ENCODE results near the gene TMEM221. TPM values are rescaled to one million over a fixed set of nuclear protein-coding genes. Genes with fewer than 3 reads are reported as not detected.

The TMEM221 gene
- total and polyA plus RNA-seq, 3 donors from 2014 or later = 0.68 to 2.6 (median 1.4) TPM

DNA sequence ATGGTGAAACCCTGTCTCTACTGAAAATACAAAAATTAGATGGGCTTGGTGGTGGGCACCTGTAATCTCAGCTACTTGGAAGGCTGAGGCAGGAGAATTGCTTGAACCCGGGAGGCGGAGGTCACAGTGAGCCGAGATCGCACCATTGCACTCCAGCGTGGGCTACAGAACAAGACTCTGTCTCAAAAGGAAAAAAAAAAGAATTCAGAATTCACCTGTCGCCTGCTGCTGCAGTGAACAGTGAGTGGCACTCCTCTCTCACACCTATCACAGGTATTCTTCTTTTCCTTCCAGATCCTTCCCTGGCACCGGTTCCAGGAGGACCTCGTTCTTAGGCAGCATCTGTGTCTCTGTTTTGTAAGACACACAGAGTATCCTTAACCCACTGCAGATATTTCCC, 34.4 kb downstream of the TMEM221 start:
- TF ChIP-seq, protein P1, sequence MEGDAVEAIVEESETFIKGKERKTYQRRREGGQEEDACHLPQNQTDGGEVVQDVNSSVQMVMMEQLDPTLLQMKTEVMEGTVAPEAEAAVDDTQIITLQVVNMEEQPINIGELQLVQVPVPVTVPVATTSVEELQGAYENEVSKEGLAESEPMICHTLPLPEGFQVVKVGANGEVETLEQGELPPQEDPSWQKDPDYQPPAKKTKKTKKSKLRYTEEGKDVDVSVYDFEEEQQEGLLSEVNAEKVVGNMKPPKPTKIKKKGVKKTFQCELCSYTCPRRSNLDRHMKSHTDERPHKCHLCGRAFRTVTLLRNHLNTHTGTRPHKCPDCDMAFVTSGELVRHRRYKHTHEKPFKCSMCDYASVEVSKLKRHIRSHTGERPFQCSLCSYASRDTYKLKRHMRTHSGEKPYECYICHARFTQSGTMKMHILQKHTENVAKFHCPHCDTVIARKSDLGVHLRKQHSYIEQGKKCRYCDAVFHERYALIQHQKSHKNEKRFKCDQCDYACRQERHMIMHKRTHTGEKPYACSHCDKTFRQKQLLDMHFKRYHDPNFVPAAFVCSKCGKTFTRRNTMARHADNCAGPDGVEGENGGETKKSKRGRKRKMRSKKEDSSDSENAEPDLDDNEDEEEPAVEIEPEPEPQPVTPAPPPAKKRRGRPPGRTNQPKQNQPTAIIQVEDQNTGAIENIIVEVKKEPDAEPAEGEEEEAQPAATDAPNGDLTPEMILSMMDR (IDR thresholded peaks at IDR 0.05) = no peak
- TF ChIP-seq POLR2A (IDR thresholded peaks at IDR 0.05) = no peak
- Histone ChIP-seq H3K27ac (peak overlapping the region; percentile 9 to 76), H3K27me3 (no peaks in the 10 kb centered on the region), H3K4me1 (peaks cover 12% of the 10 kb centered on the region), H3K4me3 (no peak overlapping the region), H3K9me3 (no peaks in the 10 kb centered on the region), H3K36me3 (ENCODE audit: low read depth, missing control alignments) (no peaks in the 10 kb centered on the region)
- 89% methylated on average over 8 of the region's 8 CpGs for WGBS, 2 donors
- DNase-seq = no peak
- intact Hi-C loops (cut with DNase I; ENCODE audit: low total_unique reads) = no loop called here

DNA sequence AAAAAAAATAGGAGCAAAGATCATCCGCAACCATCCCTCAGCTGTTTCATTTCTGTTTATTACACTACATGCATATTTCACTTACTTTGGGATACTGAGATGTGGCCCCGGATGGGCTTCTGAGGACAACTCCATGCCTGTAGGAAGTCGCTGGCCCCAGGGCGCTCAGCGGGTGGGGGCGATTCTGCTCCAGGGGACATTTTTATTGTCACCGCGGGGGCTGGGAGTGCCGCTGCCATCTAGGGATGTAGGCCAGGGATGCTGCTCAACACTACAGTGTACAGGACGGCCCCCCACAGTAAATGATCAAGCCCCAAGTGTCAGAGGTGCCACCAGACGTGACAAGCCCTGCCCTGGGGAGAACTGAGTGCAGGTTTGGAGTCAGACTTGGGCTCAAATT, 36.7 kb downstream of the TMEM221 start:
- H3K4me3 ChIP-seq = no peak overlapping the region
- DNase-seq = no peak
- intact Hi-C loops (cut with DNase I; ENCODE audit: low total_unique reads) = no loop called here
- no peaks in the 10 kb centered on the region for H3K27me3 ChIP-seq
- TF ChIP-seq POLR2A (IDR thresholded peaks at IDR 0.05) = no peak
- TF ChIP-seq, protein P1 (IDR thresholded peaks at IDR 0.05) = no peak
- peak overlapping the region in 1 of 2 donors; percentile 36 for H3K27ac ChIP-seq
- H3K4me1 ChIP-seq = peaks cover 8% of the 10 kb centered on the region
- H3K36me3 ChIP-seq (ENCODE audit: low read depth, missing control alignments) = no peaks in the 10 kb centered on the region
- WGBS, 2 donors = 89 to 91% methylated on average over 11 of the region's 11 CpGs
- H3K9me3 ChIP-seq = no peaks in the 10 kb centered on the region

DNA sequence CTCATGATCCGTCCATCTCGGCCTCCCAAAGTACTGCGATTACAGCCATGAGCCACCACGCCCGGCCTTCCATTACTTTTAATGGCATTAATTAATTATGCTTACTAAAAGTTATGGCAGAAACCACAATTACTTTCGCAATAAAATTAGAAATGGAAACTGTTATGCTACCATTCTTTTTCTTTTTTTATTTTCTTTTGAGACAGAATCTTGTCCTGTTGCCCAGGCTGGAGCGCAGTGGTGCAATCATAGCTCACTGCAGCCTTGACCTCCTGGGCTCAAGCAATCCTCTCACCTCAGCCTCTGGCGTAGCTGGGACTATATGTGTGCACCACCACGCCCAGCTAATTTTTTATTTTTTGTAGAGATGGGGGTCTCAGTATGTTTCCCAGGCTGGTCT, 38.5 kb downstream of the TMEM221 start:
- 77 to 89% methylated on average over 9 of the region's 9 CpGs for WGBS, 2 donors
- Histone ChIP-seq H3K4me1 (peaks cover 16% of the 10 kb centered on the region), H3K9me3 (no peaks in the 10 kb centered on the region), H3K4me3 (no peak overlapping the region), H3K27ac (no peak overlapping the region), H3K27me3 (no peaks in the 10 kb centered on the region), H3K36me3 (ENCODE audit: low read depth, missing control alignments) (no peaks in the 10 kb centered on the region)
- peak; percentile 55 for DNase-seq
- no peak for TF ChIP-seq POLR2A (IDR thresholded peaks at IDR 0.05)
- TF ChIP-seq, protein P1 (IDR thresholded peaks at IDR 0.05) = no peak
- intact Hi-C loops (cut with DNase I; ENCODE audit: low total_unique reads) = no loop called here

DNA sequence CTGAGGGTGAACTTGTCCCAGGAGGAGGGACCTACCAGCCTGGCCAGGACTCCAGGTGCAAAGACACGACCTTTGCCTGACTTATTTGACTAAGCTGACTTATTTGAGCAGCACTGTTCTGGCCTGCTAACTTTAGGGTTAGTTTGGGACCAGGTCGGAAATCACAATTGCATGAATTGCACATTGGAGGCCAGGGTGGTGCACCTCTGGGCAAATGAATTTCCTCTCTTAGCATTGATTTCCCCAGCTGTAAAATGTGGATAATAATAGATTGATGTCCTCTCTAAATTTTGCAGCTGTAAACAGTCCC, 41.6 kb downstream of the TMEM221 start:
- H3K4me1 ChIP-seq = peaks cover 8% of the 10 kb centered on the region
- H3K4me3 ChIP-seq = peak overlapping the region in 1 of 2 donors; percentile 38
- H3K36me3 ChIP-seq (ENCODE audit: low read depth, missing control alignments) = no peaks in the 10 kb centered on the region
- H3K9me3 ChIP-seq = no peaks in the 10 kb centered on the region
- peak overlapping the region; percentile 85 to 94 for H3K27ac ChIP-seq
- no peak for DNase-seq
- no peak for TF ChIP-seq POLR2A (IDR thresholded peaks at IDR 0.05)
- intact Hi-C loops (cut with DNase I; ENCODE audit: low total_unique reads) = no loop called here
- 37 to 53% methylated on average over 2 of the region's 2 CpGs for WGBS, 2 donors
- H3K27me3 ChIP-seq = no peaks in the 10 kb centered on the region

DNA sequence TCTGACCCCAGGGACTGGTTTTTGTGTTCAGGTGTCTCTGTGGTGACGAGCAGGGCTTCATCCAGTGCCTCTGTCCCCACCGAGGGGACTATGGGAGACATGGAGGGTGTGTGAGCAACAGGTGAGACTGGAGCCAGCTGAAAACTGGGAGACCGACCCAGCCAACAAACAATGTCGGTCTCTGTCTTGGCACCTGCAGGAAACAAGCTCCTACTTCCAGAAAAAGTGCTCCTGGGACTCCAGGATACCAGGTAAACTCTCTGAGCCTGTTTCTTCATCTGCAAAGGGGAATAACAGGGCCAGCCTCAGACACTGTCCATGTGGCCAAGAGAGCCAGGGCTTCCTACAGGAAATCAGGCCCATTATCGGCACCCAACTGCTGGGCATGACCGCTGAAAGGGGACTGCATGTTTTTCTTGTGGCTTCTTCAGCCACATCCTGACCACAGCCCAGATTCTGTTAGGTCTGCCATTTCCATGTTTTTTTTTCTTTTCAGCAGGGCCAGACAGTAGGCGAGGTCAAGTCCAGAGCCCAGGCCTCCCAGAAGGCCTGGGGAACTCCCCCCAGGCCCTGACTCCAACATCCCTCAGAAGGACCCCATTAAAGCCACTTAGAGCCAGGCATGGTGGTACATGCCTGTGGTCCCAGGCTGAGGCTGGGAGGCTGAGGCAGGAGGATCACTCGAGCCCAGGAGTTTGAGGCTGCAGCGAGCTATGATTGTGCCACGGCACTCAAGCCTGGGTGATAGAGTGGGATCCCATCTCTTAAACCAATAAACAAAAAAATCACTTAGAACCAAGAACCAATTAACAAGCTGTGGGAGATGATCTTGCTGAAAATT, 42.2 kb downstream of the TMEM221 start:
- no peak for DNase-seq
- no peak for TF ChIP-seq POLR2A (IDR thresholded peaks at IDR 0.05)
- TF ChIP-seq, protein P1 (IDR thresholded peaks at IDR 0.05) = no peak
- Histone ChIP-seq H3K9me3 (no peaks in the 10 kb centered on the region), H3K27ac (peak overlapping the region; percentile 85 to 94), H3K4me3 (peak overlapping the region; percentile 56 to 66), H3K4me1 (peaks cover 8% of the 10 kb centered on the region), H3K36me3 (ENCODE audit: low read depth, missing control alignments) (no peaks in the 10 kb centered on the region), H3K27me3 (no peaks in the 10 kb centered on the region)
- intact Hi-C loops (cut with DNase I; ENCODE audit: low total_unique reads) = no loop called here
- 66 to 70% methylated on average over 10 of the region's 10 CpGs for WGBS, 2 donors
